A549 treated with ZK216348 at 1 μM for 4 hours (cell line): ENCODE results near the gene OR6C68. TPM values are rescaled to one million over a fixed set of nuclear protein-coding genes. Genes with fewer than 3 reads are reported as not detected.

Experiments
- total RNA-seq: library from RNA; stranded (reverse); fragments of 200-300 nt; extraction: Qiagen RNA extraction; gene quantifications from 5 replicates; pipeline ENCODE4 v1.2.3, GENCODE V29; 2022; ENCODE audit warnings: low read depth

Gene OR6C68
- not detected in 5 replicates for total RNA-seq

GRCh38 chr12:55492078-55492477, at the start of gene OR6C68:
Gene OR6C68, plus strand, starts transcription at chr12:55492378. Its CDS starts 0 bp downstream, at chr12:55492378.

DNA sequence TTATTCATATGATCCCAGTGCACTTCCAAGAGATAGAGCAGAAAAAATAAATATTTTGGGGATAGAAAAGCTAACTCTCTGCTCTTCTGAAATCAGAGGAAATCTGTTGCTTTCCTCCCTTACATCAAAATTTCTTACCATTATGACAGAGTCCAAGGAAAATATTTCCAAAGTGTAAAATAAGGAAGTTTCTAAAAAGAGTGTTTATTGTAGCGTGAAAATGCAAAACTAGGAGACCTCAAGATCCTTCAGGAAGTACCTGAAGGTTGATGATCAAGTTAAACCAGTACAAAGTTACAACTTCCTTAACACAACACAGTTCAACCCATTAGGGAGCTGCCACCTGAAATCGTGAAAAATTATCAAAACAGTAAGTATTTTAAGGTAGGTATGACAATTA, 48.4 kb upstream of the OR6C68 start, which contains the start of gene OR6C2:
Gene OR6C2, plus strand, starts transcription at position 301 of the 400 bp plus-strand sequence. CDS start 8,138 bp downstream, outside the sequence.

DNA sequence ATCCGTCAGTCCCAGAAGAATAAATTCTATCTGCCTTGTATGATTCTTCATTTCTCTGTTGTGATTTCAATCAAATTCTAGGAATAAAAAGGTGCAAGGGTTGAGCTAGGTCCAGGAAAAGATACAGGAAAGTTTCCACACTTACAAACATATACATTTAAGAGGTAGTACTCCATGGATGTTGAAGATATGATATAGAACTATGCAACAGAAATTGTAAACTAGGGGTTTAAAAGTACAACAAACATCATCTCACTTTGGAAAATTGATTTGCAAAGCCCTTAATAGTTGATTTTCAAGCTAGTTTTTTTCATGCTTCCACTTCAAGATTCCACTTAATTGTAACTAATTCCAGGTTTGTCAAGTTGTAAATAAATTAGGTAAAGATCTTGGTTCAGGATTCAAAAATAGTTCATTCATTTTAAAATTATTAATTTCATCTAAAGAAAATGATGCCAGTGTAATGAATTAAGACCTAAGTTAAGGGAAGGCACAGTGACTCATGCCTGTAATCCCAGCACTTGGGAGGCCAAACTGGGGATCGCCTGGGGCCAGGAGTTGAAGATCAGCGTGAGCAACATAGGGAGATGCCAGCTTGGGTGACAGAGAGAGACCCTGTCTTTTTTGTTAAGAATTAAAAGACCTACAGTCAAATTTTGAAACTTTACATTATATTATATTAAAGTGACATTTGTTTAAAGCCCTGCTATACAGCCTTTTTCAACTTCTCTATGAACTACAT, 21.9 kb upstream of the OR6C68 start, which contains the start of gene OR6C70:
Gene OR6C70, minus strand, starts transcription at position 51 of the 742 bp plus-strand sequence. Its CDS starts 0 bp downstream, at position 51.

Other genes starting within 250 kb of the OR6C68 start
- gene OR6C74, start 247.8 kb upstream of the OR6C68 start, total RNA-seq = not detected in 5 replicates
- not detected in 5 replicates for gene OR6C6, start 195.8 kb upstream of the OR6C68 start, total RNA-seq
- gene OR6C1, start 178.0 kb upstream of the OR6C68 start, total RNA-seq = not detected in 5 replicates
- not detected in 5 replicates for gene OR6C3, start 161.6 kb upstream of the OR6C68 start, total RNA-seq
- not detected in 5 replicates for gene OR6C75, start 129.4 kb upstream of the OR6C68 start, total RNA-seq
- not detected in 5 replicates for gene OR6C65, start 91.8 kb upstream of the OR6C68 start, total RNA-seq
- not detected in 5 replicates for gene OR6C76, start 66.1 kb upstream of the OR6C68 start, total RNA-seq
- gene OR6C2, start 48.3 kb upstream of the OR6C68 start, total RNA-seq = not detected in 5 replicates
- not detected in 5 replicates for gene OR6C70, start 22.2 kb upstream of the OR6C68 start, total RNA-seq
- not detected in 5 replicates for gene OR6C4, start 57.2 kb downstream of the OR6C68 start, total RNA-seq
- gene OR2AP1, start 80.1 kb downstream of the OR6C68 start, total RNA-seq = not detected in 5 replicates
- not detected in 5 replicates for gene OR10P1, start 144.5 kb downstream of the OR6C68 start, total RNA-seq
- gene ITGA7, start 215.5 kb downstream of the OR6C68 start, total RNA-seq = 0.88 to 2.2 TPM (median 1.7 TPM) in 5 replicates
- gene BLOC1S1, start 223.7 kb downstream of the OR6C68 start, total RNA-seq = 115 to 152 TPM (median 141 TPM) in 5 replicates
- gene RDH5, start 228.0 kb downstream of the OR6C68 start, total RNA-seq = 1.3 to 3.7 TPM (median 2.9 TPM) in 5 replicates
- gene CD63, start 236.6 kb downstream of the OR6C68 start, total RNA-seq = 655 to 775 TPM (median 692 TPM) in 5 replicates